Neutrophil (primary cell): Measurements from ENCODE around the gene PPME1.

Source experiments
- H3K27ac ChIP-seq: fragments of 200-600 bp; sonication (generic); 2 replicates; pipeline ENCODE4 v1.5.1; 2016; ENCODE audit warnings: mild to moderate bottlenecking, moderate library complexity
- H3K27me3 ChIP-seq: fragments of 200-600 bp; sonication (generic); 2 replicates; pipeline ENCODE4 v1.6.0; 2016; ENCODE audit warnings: mild to moderate bottlenecking
- H3K36me3 ChIP-seq: fragments of 200-600 bp; sonication (generic); 2 replicates; pipeline ENCODE4 v1.5.1; 2017
- H3K4me1 ChIP-seq, 2 experiments: fragments of 200-600 bp in 1 of 2; sonication (generic) in 1 of 2; 1 replicate in 1 of 2; 2 replicates in 1 of 2; pipeline versions ENCODE4 v1.5.1 to v1.6.1; 2013 to 2016; ENCODE audit warnings: low read depth in 1 of 2, low read length in 1 of 2, mild to moderate bottlenecking in 1 of 2, moderate library complexity in 1 of 2; ENCODE audit not compliant: control insufficient read depth in 1 of 2, insufficient read depth in 1 of 2
- H3K4me3 ChIP-seq, 2 experiments: fragments of 200-600 bp in 1 of 2; sonication (generic) in 1 of 2; 1 replicate in 1 of 2; 2 replicates in 1 of 2; pipeline ENCODE4 v1.5.1; 2013 to 2016; ENCODE audit warnings: low read depth in 1 of 2, low read length in 1 of 2, mild to moderate bottlenecking in 1 of 2, moderate library complexity in 1 of 2
- H3K9me3 ChIP-seq: fragments of 200-600 bp; sonication (generic); 2 replicates; pipeline ENCODE4 v1.5.1; 2016
- TF ChIP-seq, protein P1 (sequence below): fragments of 200-600 bp; sonication (generic); IDR thresholded peaks from 2 replicates; pipeline ENCODE4 v1.5.1; 2016; ENCODE audit warnings: antibody characterized with exemption

PPME1 gene

DNA sequence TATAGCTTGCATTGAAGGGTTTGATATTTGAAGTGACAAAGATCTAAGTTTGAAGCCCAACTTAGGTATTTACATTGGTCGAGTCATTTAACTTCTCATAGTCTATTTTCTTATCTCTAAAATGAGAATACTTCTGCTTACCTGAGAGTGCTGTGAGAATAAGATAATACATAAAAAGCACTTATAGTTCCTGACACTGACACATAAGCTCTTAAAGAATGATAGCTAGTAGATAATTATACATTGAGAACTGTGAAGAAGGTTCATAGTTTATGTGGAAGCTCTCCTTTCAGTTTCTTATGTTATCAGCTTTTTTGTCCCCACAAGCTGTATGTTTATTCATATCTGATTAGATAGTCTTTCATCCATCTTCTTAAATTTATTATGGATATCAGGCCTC, 4.8 kb downstream of the PPME1 start:
- Histone ChIP-seq H3K4me3 (no peak overlapping the region), H3K27me3 (no peaks in the 10 kb centered on the region), H3K9me3 (no peaks in the 10 kb centered on the region), H3K36me3 (no peaks in the 10 kb centered on the region), H3K27ac (no peak overlapping the region), H3K4me1 (peaks cover 12% of the 10 kb centered on the region in 2 experiments)
- TF ChIP-seq, protein P1, sequence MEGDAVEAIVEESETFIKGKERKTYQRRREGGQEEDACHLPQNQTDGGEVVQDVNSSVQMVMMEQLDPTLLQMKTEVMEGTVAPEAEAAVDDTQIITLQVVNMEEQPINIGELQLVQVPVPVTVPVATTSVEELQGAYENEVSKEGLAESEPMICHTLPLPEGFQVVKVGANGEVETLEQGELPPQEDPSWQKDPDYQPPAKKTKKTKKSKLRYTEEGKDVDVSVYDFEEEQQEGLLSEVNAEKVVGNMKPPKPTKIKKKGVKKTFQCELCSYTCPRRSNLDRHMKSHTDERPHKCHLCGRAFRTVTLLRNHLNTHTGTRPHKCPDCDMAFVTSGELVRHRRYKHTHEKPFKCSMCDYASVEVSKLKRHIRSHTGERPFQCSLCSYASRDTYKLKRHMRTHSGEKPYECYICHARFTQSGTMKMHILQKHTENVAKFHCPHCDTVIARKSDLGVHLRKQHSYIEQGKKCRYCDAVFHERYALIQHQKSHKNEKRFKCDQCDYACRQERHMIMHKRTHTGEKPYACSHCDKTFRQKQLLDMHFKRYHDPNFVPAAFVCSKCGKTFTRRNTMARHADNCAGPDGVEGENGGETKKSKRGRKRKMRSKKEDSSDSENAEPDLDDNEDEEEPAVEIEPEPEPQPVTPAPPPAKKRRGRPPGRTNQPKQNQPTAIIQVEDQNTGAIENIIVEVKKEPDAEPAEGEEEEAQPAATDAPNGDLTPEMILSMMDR = no peak

DNA sequence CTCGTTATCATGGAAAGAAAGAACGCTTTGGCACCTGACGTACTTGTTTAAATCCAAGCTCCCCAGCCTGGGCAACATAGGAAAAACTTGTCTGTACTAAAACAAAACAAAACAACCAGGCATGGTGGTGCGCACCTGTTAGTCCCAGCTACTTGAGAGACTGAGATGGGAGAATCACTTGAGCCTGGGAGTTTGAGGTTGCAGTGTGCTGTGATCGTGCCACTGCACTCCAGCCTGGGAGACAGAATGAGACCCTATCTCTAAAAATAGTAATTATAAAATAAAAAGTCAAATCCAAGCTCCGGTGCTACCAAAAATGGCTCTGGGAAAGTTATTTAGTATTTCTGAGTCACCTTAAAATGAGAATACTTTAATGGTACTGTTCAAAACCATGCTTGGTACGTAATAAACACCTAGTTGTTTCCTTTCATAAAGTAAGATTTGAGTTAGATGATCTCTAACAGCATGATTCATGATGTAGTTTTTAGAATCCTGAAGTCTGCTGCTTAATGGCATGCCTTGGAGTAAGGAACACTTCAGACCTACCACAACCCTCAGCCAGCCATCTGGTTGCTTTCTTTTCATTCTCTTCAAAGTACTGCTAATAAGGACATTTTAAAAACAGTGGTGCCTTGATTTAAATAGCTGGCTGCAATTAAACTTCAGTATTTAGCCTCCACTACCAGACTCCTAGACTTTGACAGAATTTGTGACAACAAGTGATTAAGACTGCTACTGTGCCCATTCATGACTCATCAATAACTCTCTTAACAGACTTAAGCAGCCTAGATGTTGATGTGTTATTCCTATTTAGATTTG, 8.4 kb downstream of the PPME1 start:
- TF ChIP-seq, protein P1 = no peak
- H3K36me3 ChIP-seq = no peaks in the 10 kb centered on the region
- no peak overlapping the region for H3K27ac ChIP-seq
- H3K27me3 ChIP-seq = no peaks in the 10 kb centered on the region
- H3K4me1 ChIP-seq = no peaks in the 10 kb centered on the region
- H3K4me3 ChIP-seq = no peak overlapping the region
- H3K9me3 ChIP-seq = no peaks in the 10 kb centered on the region

GRCh38 chr11:74182635-74183034, 11.5 kb downstream of the PPME1 start:
- Histone ChIP-seq H3K36me3 (no peaks in the 10 kb centered on the region), H3K27me3 (no peaks in the 10 kb centered on the region), H3K27ac (no peak overlapping the region), H3K4me1 (no peaks in the 10 kb centered on the region), H3K9me3 (no peaks in the 10 kb centered on the region), H3K4me3 (no peak overlapping the region)
- TF ChIP-seq, protein P1 = no peak

DNA sequence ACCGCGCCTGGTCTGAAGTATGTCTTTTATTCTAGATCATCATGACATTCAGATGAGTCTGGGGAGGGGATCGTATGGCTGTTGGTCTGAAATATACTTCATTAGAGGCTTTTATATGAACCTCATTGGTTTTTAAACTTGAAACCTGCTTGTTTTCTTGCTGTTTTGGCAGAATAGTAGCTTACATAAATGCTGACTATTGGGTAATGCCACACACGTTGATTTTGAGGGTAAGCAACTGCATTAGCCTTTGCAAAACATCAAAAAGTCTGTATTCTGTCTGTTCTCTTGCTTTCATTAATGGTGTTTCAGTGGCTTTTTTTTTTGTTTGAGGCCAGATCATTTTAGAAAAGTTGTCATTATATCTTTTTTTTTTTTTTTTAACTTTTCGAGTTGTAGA, 14.2 kb downstream of the PPME1 start:
- H3K27ac ChIP-seq = no peak overlapping the region
- no peak overlapping the region for H3K4me3 ChIP-seq
- H3K27me3 ChIP-seq = no peaks in the 10 kb centered on the region
- no peaks in the 10 kb centered on the region for H3K4me1 ChIP-seq
- no peaks in the 10 kb centered on the region for H3K36me3 ChIP-seq
- no peaks in the 10 kb centered on the region for H3K9me3 ChIP-seq
- TF ChIP-seq, protein P1 = no peak

- Histone ChIP-seq H3K4me3 (no peak overlapping the region), H3K27me3 (no peaks in the 10 kb centered on the region), H3K36me3 (no peaks in the 10 kb centered on the region), H3K9me3 (no peaks in the 10 kb centered on the region), H3K27ac (no peak overlapping the region), H3K4me1 (no peaks in the 10 kb centered on the region)
- TF ChIP-seq, protein P1 = no peak
Observed at GRCh38 chr11:74185695-74186094, 14.6 kb downstream of the PPME1 start.
